Central memory CD4-positive, alpha-beta T cell (primary cell): ENCODE results near the gene ROBO2.

Experiments used
- DNase-seq: peaks from one replicate; pipeline ENCODE4 v3.0.0; 2022

Gene ROBO2

DNA sequence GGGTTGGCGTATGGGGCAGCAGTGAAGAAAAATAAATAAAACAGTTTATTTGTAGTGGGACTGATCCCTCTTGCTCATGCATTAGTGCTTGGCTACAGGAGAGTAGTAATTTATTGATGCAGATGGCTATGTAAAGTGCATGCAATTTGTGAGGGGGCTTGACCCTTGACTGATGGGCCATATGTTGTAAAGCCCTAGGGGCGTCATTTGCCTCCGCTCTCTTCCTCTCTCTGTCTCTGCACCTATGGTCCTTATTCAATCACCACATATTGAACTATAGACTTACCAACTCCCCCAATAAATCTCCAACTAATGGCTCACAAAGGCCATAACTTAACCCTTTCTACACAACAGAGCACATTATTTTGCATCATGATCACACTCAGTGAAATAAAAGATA, 227.7 kb downstream of the ROBO2 start:
- DNase-seq: no peak

DNA sequence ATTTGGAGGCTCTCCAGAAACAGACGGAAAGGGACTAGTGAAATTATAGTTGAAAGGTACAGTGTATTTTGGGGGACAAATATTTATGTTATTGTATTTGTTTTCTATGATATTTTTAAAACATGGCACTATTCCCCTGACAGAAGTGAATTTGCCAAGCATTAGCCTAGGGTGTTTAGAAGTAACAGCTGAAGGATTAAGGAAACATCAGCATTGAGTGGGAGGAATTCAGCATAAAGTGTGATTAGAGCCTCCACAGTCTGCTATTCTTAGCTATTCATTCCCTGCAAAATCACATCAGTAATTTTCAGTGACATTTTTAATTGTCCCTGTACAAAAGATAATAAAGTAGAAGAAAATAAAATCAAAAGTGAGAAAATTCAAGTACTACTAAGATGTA, 231.4 kb downstream of the ROBO2 start:
- DNase-seq: no peak

DNA sequence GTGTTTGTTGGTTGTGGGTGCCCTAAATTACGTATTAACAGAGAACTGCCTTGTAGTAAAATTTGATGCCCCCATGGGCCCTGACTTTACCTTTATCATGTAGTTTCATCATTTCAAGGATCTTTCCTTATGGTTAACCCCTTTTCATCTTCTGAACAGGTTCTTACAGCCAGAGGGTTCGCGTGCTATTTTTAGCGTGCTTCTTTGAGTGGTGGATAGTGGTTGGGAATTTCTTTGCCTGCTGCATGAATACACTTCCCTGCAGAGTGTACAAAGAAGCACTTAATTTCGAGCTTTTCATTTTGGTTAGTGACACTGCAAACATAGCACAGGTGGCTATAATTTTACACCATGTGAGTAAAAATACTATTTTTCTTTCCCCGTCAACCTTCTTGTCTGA, 231.8 kb downstream of the ROBO2 start:
- DNase-seq: no peak

DNA sequence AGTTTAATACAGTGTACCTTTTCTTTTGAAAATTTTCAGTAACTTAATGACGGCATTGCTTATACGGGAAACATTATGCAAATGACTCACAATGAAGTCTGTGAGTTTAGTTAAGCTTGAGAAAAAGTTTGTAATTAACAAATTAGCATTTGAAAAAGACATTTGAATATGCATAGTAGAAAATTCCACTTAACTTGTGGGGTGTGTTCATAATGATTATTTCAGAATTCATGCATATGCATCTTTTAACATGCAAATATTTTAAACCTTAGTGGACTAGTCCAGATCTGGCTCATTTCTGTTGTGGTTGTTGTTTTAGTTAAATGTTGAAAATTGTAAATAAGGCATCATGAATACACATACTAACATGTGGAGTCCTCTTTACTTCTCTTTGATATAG, 239.4 kb downstream of the ROBO2 start:
- no peak for DNase-seq

GRCh38 chr3:77281721-77282120, 241.8 kb downstream of the ROBO2 start:
- no peak for DNase-seq

DNA sequence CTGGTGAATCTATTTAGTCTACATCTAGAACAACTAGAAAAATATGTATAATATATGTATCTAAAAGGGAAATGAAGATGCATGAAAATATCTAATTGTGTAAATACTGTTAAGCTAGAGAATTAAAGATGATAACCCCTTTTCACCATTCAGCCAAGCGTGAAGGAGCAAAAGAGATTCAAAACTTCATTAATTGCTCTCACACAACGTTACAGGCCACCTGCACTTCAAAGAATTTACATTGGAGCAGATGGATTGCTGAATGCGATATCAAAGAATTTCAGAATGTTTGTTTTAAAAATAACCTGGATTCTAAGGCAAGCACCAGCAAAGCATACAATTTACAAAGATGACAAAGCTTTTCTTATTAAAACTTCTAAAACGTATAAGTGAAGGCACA, 243.2 kb downstream of the ROBO2 start:
- DNase-seq: no peak

DNA sequence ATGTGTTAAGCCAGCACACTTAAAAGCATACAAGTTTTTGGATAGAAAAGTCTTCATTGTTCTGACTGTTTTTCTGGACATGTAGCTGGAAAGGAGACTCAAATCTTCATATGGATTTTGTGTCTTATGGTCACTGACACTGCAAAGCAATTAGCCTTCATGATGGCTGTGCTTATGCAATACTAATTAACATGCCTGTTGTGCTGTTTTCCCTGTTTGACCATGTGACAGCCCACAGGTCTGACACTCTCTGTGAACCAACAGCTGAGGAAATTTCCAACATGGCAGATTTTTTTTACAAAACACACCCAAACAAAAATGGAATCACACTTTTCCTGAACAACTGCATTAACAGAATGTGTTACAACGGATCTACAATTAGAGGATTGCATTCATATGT, 248.4 kb downstream of the ROBO2 start:
- DNase-seq: no peak

GRCh38 chr3:77296527-77296926, 256.6 kb downstream of the ROBO2 start:
- no peak for DNase-seq

GRCh38 chr3:77298417-77298816, 258.5 kb downstream of the ROBO2 start:
- DNase-seq: no peak

GRCh38 chr3:77303955-77304699, 264.2 kb downstream of the ROBO2 start:
- DNase-seq: no peak

DNA sequence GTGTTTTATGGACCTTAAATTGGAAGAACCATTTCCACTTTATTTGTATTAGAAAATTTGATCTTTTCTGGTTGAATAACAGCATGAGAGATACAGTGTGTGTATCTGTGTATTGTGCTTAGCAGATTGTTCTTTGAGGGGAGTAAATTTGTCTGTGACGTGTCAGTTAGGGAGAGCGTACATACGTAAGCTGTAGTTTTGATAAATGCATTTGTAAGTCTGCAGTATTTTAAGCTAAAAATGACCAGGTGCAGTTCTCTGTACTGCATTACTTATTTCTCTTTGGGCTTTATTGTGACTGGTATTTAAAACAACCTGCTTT, 264.8 kb downstream of the ROBO2 start:
- no peak for DNase-seq

DNA sequence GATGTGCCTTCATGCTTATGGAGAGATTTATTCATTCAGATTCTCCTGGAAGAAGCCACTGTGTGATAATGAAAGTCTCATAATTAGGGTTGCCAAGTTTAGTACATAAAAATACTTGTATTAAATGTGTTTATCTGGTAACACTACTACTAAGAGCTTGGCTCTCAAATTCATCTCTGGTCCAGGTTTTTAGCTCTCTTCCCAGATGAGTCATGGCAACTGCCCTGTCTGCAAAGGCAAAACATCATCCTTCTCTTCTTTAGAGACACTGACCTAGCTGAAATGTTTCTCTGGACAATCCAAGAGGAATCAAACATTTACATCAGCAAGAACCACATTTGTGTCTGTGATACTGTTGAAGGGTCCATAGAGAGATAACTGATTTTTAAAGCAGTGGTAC, 269.6 kb downstream of the ROBO2 start:
- no peak for DNase-seq

GRCh38 chr3:77313843-77314242, 273.9 kb downstream of the ROBO2 start:
- no peak for DNase-seq

- no peak for DNase-seq
Measured at GRCh38 chr3:77319711-77320110, 279.8 kb downstream of the ROBO2 start.

DNA sequence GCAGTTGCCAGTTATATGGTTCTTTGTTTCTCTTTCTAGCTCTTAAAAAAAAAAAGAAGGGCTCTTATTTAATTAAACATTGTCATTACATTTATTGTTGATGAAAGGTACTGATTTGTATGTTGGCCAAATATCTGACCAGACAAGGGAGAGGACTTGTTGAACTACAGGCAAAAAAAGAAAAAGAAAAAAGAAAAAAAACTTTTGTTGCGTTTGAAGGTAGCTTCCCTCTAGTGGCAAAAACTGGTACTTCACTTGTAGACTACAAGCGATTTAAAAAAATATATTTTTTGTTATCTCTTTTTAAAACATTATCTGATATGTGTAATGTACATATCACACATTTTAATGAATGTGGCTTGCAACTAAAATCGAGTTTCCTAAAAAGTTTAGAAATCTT, 280.6 kb downstream of the ROBO2 start:
- no peak for DNase-seq

- no peak for DNase-seq
Measured at GRCh38 chr3:77321646-77322045, 281.7 kb downstream of the ROBO2 start.

DNA sequence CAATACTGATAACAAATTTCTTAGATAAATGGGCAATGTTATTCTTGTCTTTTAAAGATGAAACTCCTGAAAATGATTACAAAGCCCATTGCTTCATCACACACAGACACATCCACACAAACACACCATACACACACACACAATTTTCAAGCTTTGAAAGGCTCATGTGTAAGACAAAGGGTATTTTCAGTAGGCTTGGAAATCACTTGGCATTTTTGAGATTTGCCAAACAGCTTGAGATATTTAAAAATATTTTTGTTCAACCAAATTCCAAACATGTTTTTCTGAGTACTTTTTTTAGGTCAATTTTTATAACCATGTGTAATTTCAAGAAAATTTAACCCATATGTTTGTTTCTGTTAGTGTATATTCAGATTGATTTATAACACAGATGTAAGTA, 283.7 kb downstream of the ROBO2 start:
- no peak for DNase-seq

- no peak for DNase-seq
Measured at GRCh38 chr3:77324105-77324504, 284.2 kb downstream of the ROBO2 start.

- no peak for DNase-seq
Measured at GRCh38 chr3:77325280-77325679, 285.4 kb downstream of the ROBO2 start.

DNA sequence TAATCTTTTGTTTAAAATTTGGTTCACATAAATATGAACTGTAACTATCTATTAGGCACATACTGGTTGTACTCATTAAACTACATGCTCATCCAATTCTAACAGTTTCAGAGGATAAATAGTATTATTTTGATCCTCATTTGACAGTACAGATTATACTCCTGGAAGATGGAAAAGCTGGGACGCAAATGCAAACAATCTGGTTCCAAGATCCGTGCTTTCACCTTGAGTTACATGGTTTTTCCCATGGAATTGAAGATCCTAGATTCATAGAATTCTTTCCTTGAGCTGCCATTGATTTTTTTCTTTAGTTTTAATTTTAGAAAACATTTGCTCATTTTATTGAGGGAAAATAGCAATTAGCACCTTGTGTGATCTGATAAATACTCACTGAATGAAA, 285.8 kb downstream of the ROBO2 start:
- DNase-seq: no peak

GRCh38 chr3:77326586-77326985, 286.7 kb downstream of the ROBO2 start:
- DNase-seq: no peak

DNA sequence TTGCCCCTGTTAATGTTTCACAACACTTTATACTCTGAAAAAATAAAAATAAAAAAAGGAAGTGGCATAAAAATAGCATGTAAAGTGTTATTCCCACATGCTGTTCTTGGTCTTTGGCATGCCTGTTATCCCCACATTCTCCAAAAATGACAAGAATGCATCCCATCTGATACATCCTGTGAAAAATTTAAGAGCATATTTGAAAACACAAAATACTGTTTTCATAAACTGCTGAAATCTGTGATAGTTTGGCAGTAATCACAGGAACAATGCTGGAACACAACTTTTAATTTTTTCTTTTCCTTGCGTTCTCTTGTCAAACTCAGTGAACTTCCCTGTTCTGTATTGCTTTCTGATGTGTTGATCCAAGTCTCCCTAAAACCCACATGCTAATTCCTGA, 288.8 kb downstream of the ROBO2 start:
- DNase-seq: no peak

DNA sequence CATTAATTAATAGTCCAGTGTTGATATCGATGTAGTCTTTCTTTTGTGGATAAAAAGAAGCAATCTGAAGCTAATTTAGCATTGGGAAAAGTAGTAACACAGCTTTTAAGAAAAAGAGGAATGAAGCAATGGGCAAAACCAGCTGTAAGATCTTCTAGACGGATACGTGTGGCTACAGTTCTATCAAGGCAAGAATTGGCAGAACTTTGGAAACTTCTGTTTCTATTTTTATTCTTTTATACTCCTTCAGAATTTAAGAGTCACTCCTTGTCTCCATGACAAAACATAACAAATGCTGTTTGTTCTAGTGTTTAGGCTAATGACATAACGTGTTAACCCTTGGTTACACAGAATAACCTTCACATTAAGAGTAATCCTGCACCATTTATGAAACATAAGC, 289.2 kb downstream of the ROBO2 start:
- no peak for DNase-seq

DNA sequence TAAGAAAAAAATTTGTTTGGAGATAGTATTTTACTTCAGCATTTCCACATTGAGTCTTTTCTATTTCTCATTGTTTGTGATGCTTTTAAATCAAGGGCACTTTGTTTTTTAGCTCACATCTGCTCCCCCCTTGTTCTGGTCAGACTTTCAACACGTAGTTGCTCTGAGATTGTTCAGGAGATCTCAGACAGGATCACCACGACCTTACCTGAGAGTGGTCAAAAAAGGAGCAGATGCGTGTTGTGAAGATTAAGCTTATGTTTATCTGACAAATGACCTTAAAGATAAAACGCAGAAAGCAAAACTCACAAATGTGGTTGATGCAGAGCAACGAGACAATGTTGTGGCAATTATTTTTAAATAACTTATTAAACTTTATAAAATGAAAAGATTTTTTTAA, 298.3 kb downstream of the ROBO2 start:
- no peak for DNase-seq

- DNase-seq: no peak
Measured at GRCh38 chr3:77342027-77342426, 302.1 kb downstream of the ROBO2 start.

DNA sequence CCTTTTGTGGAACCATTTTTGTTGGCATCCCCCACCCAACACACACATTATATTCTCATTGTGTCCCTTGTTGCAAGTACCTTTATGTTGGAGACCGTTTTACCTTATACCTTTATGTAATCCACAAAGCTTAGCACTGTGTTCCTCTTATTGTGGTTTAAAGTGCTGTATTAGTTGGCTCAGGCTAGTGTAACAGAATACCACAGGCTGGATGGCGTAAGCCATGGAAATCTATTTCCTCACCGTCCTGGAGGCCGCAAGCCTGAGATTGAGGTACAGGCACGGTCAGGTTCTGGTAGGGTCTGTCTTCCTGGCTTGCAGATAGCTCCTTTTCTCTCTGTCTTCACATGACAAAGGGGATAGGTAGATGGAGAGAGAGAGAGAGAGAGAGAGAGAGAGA, 302.8 kb downstream of the ROBO2 start:
- no peak for DNase-seq
